Measurements from ENCODE around the gene GAB2.

- TF ChIP-seq CREB5 (CRISPR knock-in tag; IDR thresholded peaks at IDR 0.05; ENCODE audit: low read depth) (no peak), CSDC2 (CRISPR knock-in tag; IDR thresholded peaks at IDR 0.05) (no peak), SNAI2 (CRISPR knock-in tag; IDR thresholded peaks at IDR 0.05) (no peak), ZFP30 (CRISPR knock-in tag; IDR thresholded peaks at IDR 0.05) (no peak), BACH2 (CRISPR knock-in tag; IDR thresholded peaks at IDR 0.05; ENCODE audit: borderline replicate concordance) (no peak)
- TF ChIP-seq, protein P1, sequence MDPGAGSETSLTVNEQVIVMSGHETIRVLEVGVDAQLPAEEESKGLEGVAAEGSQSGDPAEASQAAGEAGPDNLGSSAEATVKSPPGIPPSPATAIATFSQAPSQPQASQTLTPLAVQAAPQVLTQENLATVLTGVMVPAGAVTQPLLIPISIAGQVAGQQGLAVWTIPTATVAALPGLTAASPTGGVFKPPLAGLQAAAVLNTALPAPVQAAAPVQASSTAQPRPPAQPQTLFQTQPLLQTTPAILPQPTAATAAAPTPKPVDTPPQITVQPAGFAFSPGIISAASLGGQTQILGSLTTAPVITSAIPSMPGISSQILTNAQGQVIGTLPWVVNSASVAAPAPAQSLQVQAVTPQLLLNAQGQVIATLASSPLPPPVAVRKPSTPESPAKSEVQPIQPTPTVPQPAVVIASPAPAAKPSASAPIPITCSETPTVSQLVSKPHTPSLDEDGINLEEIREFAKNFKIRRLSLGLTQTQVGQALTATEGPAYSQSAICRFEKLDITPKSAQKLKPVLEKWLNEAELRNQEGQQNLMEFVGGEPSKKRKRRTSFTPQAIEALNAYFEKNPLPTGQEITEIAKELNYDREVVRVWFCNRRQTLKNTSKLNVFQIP (CRISPR knock-in tag; IDR thresholded peaks at IDR 0.05; ENCODE audit: borderline replicate concordance, low read depth): no peak
These were observed 107.1 kb downstream of the GAB2 start for GRCh38 chr11:78310500-78310909.

Data from SK-N-SH treated with all-trans-retinoic acid at 6 μM for 48 hours (cell line).